Measurements from ENCODE around the gene WWC2.

DNA sequence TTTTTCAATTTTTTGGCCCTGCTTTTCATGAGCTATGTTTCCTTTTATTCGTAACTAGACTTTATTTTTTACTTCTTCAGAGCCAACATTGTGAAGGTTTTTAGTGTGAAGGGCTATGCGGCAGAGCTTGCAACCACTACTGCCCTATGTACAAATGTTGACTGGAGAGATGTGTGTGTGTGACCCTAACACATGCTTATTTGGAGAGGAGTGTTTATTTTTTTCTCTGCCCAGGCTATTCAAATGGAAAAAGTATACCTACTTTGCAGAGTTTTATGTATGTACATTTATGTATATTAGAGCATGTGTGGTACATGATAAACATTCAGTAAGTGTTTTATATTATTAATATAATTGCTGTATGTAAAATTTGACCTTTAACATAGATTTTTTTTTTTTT, 86.5 kb downstream of the WWC2 start:
- TF ChIP-seq, protein P1, sequence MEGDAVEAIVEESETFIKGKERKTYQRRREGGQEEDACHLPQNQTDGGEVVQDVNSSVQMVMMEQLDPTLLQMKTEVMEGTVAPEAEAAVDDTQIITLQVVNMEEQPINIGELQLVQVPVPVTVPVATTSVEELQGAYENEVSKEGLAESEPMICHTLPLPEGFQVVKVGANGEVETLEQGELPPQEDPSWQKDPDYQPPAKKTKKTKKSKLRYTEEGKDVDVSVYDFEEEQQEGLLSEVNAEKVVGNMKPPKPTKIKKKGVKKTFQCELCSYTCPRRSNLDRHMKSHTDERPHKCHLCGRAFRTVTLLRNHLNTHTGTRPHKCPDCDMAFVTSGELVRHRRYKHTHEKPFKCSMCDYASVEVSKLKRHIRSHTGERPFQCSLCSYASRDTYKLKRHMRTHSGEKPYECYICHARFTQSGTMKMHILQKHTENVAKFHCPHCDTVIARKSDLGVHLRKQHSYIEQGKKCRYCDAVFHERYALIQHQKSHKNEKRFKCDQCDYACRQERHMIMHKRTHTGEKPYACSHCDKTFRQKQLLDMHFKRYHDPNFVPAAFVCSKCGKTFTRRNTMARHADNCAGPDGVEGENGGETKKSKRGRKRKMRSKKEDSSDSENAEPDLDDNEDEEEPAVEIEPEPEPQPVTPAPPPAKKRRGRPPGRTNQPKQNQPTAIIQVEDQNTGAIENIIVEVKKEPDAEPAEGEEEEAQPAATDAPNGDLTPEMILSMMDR (IDR thresholded peaks at IDR 0.05): no peak
- no peak for TF ChIP-seq POLR2A (IDR thresholded peaks at IDR 0.05)
